Calu3 (cell line): ENCODE results near the gene TMEM258. TPM values are rescaled to one million over a fixed set of nuclear protein-coding genes. Genes with fewer than 3 reads are reported as not detected.
A peak's percentile ranks its signal among the peaks of the same experiment; 100 is the strongest.

ENCODE experiments used
- BruUV-seq: library from RNA; stranded (reverse); fragments of 400-500 nt; replicated peaks from 2 replicates; lab custom pipeline; 2021; lab: Mats Ljungman, UMichigan
- CTCF ChIA-PET: fragments of 300-600 bp; sonication (Branson Sonifier 250); formaldehyde crosslinking; loops from one replicate; lab custom pipeline; 2022; ENCODE audit warnings: antibody characterized with exemption; lab: Charles Lee
- DNase-seq: peaks from one replicate; pipeline ENCODE4 v3.0.0; 2022
- H3K27ac Mint-ChIP-seq: one replicate; pipeline ENCODE4 v1.8.0; 2022; ENCODE audit warnings: mixed read lengths; ENCODE audit not compliant: unreplicated experiment
- H3K27me3 Mint-ChIP-seq: one replicate; pipeline ENCODE4 v1.8.0; 2022; ENCODE audit warnings: mixed read lengths; ENCODE audit not compliant: unreplicated experiment
- H3K36me3 Mint-ChIP-seq: one replicate; pipeline ENCODE4 v1.8.0; 2022; ENCODE audit warnings: mild to moderate bottlenecking, moderate library complexity, mixed read lengths; ENCODE audit not compliant: insufficient read depth, unreplicated experiment
- H3K4me1 Mint-ChIP-seq: one replicate; pipeline ENCODE4 v1.8.0; 2022; ENCODE audit warnings: mild to moderate bottlenecking, low read depth, mixed read lengths; ENCODE audit not compliant: unreplicated experiment
- H3K4me3 Mint-ChIP-seq: one replicate; pipeline ENCODE4 v1.8.0; 2022; ENCODE audit warnings: mild to moderate bottlenecking, low read depth, moderate library complexity, mixed read lengths; ENCODE audit not compliant: unreplicated experiment
- H3K9me3 Mint-ChIP-seq: one replicate; pipeline ENCODE4 v1.8.0; 2022; ENCODE audit warnings: low read depth, mixed read lengths; ENCODE audit not compliant: unreplicated experiment
- CTCF ChIP-seq: fragments of 200-600 bp; IDR thresholded peaks from one replicate; pipeline ENCODE4 v1.8.0; 2022; ENCODE audit warnings: antibody characterized with exemption; ENCODE audit not compliant: unreplicated experiment
- intact Hi-C: fragments of 100-400 bp; cut with micrococcal nuclease; formaldehyde crosslinking; loops from one replicate; pipeline ENCODE4 v1.10.0; 2022; ENCODE audit not compliant: unreplicated experiment
- total RNA-seq: library from RNA; stranded (reverse); gene quantifications from 2 replicates; pipeline ENCODE4 v1.2.3, GENCODE V29; 2022

The TMEM258 gene
- total RNA-seq, 1 experiment from 2014 or later: 146 TPM

- Mint-ChIP-seq H3K36me3 (peaks cover 11% of the 10 kb centered on the region), H3K4me1 (no peaks in the 10 kb centered on the region), H3K4me3 (peak overlapping the region; percentile 71), H3K9me3 (no peaks in the 10 kb centered on the region), H3K27me3 (peaks cover 77% of the 10 kb centered on the region), H3K27ac (no peak overlapping the region)
- BruUV-seq: no TSS peak
- intact Hi-C loops: no loop called here
- CTCF ChIA-PET: no interaction called here
- DNase-seq: no peak
- no peak for TF ChIP-seq CTCF
Measured at GRCh38 chr11:61828629-61829407, 36.4 kb upstream of the TMEM258 start.

GRCh38 chr11:61828379-61828628 is 35.9 kb upstream of the TMEM258 start:
- H3K4me3 Mint-ChIP-seq: peak overlapping the region; percentile 71
- H3K4me1 Mint-ChIP-seq: no peaks in the 10 kb centered on the region
- H3K36me3 Mint-ChIP-seq: peaks cover 11% of the 10 kb centered on the region
- BruUV-seq: no TSS peak
- DNase-seq: no peak
- peaks cover 72% of the 10 kb centered on the region for H3K27me3 Mint-ChIP-seq
- TF ChIP-seq CTCF: no peak
- no peak overlapping the region for H3K27ac Mint-ChIP-seq
- H3K9me3 Mint-ChIP-seq: no peaks in the 10 kb centered on the region
- CTCF ChIA-PET: no interaction called here
- intact Hi-C loops: no loop called here

GRCh38 chr11:61827571-61828378 is 35.4 kb upstream of the TMEM258 start, which contains the start of gene FADS2:
Gene FADS2, plus strand, starts transcription at chr11:61828300. Its CDS starts 91 bp downstream, at chr11:61828391.
- CTCF ChIA-PET: no interaction called here
- H3K9me3 Mint-ChIP-seq: no peaks in the 10 kb centered on the region
- no TSS peak for BruUV-seq
- peak; percentile 50 for DNase-seq
- H3K36me3 Mint-ChIP-seq: peaks cover 11% of the 10 kb centered on the region
- intact Hi-C loops: no loop called here
- no peak within 1 kb of the TSS for H3K27ac Mint-ChIP-seq
- H3K4me1 Mint-ChIP-seq: no peaks in the 10 kb centered on the region
- peak within 1 kb of the TSS; percentile 71 for H3K4me3 Mint-ChIP-seq
- no peak for TF ChIP-seq CTCF
- H3K27me3 Mint-ChIP-seq: peaks cover 68% of the 10 kb centered on the region

GRCh38 chr11:61826930-61827570 is 34.7 kb upstream of the TMEM258 start:
- Mint-ChIP-seq H3K9me3 (no peaks in the 10 kb centered on the region), H3K27me3 (peaks cover 65% of the 10 kb centered on the region), H3K4me3 (peak overlapping the region; percentile 71), H3K27ac (no peak overlapping the region), H3K4me1 (no peaks in the 10 kb centered on the region), H3K36me3 (peaks cover 11% of the 10 kb centered on the region)
- no peak for TF ChIP-seq CTCF
- DNase-seq: no peak
- intact Hi-C loops: no loop called here
- CTCF ChIA-PET: no interaction called here
- BruUV-seq: no TSS peak
